ENCODE results near the gene KLHL15. TPM values are rescaled to one million over a fixed set of nuclear protein-coding genes. Genes with fewer than 3 reads are reported as not detected.

Gene KLHL15
- total RNA-seq, 1 donor = 8.7 TPM

- DNase-seq (ENCODE audit: insufficient read length, low spot score, missing footprints) = no peak
- no peaks in the 10 kb centered on the region for H3K4me1 ChIP-seq (ENCODE audit: insufficient read depth, low read length)
- H3K27ac ChIP-seq (ENCODE audit: low read depth, low read length) = no peak overlapping the region
- H3K79me2 ChIP-seq (ENCODE audit: insufficient read depth, low read length) = no peaks in the 10 kb centered on the region
- H3K4me2 ChIP-seq (ENCODE audit: insufficient read depth, low read length) = peak overlapping the region; percentile 75
- no peaks in the 10 kb centered on the region for H3K27me3 ChIP-seq (ENCODE audit: insufficient read depth, low read length)
- H3K36me3 ChIP-seq (ENCODE audit: insufficient read depth, low read length) = no peaks in the 10 kb centered on the region
- H2AFZ ChIP-seq (ENCODE audit: low read length) = peak overlapping the region; percentile 87
- no peak for TF ChIP-seq CTCF (IDR thresholded peaks at IDR 0.05; ENCODE audit: extremely low read depth, low read depth, low read length)
- no peaks in the 10 kb centered on the region for H4K20me1 ChIP-seq (ENCODE audit: insufficient read depth, low read length)
- H3K9me3 ChIP-seq (ENCODE audit: low read depth, low read length) = no peaks in the 10 kb centered on the region
- H3K4me3 ChIP-seq (ENCODE audit: insufficient read depth, low read length) = peak overlapping the region; percentile 61
Measured at GRCh38 chrX:23952984-23953907, 73.7 kb downstream of the KLHL15 start.

DNA sequence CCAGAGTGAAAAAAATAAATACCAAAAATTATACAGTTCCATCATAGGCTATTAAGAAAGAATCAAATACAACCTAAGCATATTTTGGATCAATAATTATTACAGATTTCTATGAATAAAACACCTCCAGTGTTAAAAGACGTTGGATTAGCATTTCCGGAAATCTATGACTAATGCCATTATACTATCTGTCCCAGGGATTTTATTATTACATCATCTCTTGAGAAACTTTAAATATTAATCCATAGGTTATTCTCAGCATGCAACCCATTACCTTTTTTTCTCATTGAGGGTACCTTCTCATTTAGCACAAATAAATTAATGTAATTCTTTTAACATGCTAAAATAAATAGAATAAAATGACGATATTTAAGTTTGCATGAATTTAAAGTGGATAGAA, 74.6 kb downstream of the KLHL15 start:
- H3K27me3 ChIP-seq (ENCODE audit: insufficient read depth, low read length) = no peaks in the 10 kb centered on the region
- H3K4me3 ChIP-seq (ENCODE audit: insufficient read depth, low read length) = no peak overlapping the region
- TF ChIP-seq CTCF (IDR thresholded peaks at IDR 0.05; ENCODE audit: extremely low read depth, low read depth, low read length) = no peak
- no peaks in the 10 kb centered on the region for H3K36me3 ChIP-seq (ENCODE audit: insufficient read depth, low read length)
- H2AFZ ChIP-seq (ENCODE audit: low read length) = no peak overlapping the region
- no peaks in the 10 kb centered on the region for H3K9me3 ChIP-seq (ENCODE audit: low read depth, low read length)
- no peaks in the 10 kb centered on the region for H3K79me2 ChIP-seq (ENCODE audit: insufficient read depth, low read length)
- DNase-seq (ENCODE audit: insufficient read length, low spot score, missing footprints) = no peak
- H4K20me1 ChIP-seq (ENCODE audit: insufficient read depth, low read length) = no peaks in the 10 kb centered on the region
- no peak overlapping the region for H3K4me2 ChIP-seq (ENCODE audit: insufficient read depth, low read length)
- H3K4me1 ChIP-seq (ENCODE audit: insufficient read depth, low read length) = no peaks in the 10 kb centered on the region
- no peak overlapping the region for H3K27ac ChIP-seq (ENCODE audit: low read depth, low read length)

GRCh38 chrX:23945206-23945605, 81.8 kb downstream of the KLHL15 start:
- no peak for TF ChIP-seq CTCF (IDR thresholded peaks at IDR 0.05; ENCODE audit: extremely low read depth, low read depth, low read length)

GRCh38 chrX:23944234-23944633, 82.8 kb downstream of the KLHL15 start:
- H3K4me3 ChIP-seq (ENCODE audit: insufficient read depth, low read length) = no peak overlapping the region
- no peak for DNase-seq (ENCODE audit: insufficient read length, low spot score, missing footprints)
- no peak overlapping the region for H3K4me2 ChIP-seq (ENCODE audit: insufficient read depth, low read length)
- no peak overlapping the region for H2AFZ ChIP-seq (ENCODE audit: low read length)
- H3K27ac ChIP-seq (ENCODE audit: low read depth, low read length) = no peak overlapping the region
- H3K36me3 ChIP-seq (ENCODE audit: insufficient read depth, low read length) = no peaks in the 10 kb centered on the region
- H3K27me3 ChIP-seq (ENCODE audit: insufficient read depth, low read length) = peaks cover 3% of the 10 kb centered on the region
- H4K20me1 ChIP-seq (ENCODE audit: insufficient read depth, low read length) = no peaks in the 10 kb centered on the region
- no peak for TF ChIP-seq CTCF (IDR thresholded peaks at IDR 0.05; ENCODE audit: extremely low read depth, low read depth, low read length)
- no peaks in the 10 kb centered on the region for H3K79me2 ChIP-seq (ENCODE audit: insufficient read depth, low read length)
- no peaks in the 10 kb centered on the region for H3K9me3 ChIP-seq (ENCODE audit: low read depth, low read length)
- no peaks in the 10 kb centered on the region for H3K4me1 ChIP-seq (ENCODE audit: insufficient read depth, low read length)

More at GRCh38 chrX:23945206-23945605, 81.8 kb downstream of the KLHL15 start:
- H3K79me2 ChIP-seq (ENCODE audit: insufficient read depth, low read length) = no peaks in the 10 kb centered on the region
- no peaks in the 10 kb centered on the region for H3K9me3 ChIP-seq (ENCODE audit: low read depth, low read length)
- no peaks in the 10 kb centered on the region for H3K36me3 ChIP-seq (ENCODE audit: insufficient read depth, low read length)
- H3K27me3 ChIP-seq (ENCODE audit: insufficient read depth, low read length) = peaks cover 3% of the 10 kb centered on the region
- H3K4me2 ChIP-seq (ENCODE audit: insufficient read depth, low read length) = no peak overlapping the region
- no peak for DNase-seq (ENCODE audit: insufficient read length, low spot score, missing footprints)
- no peak overlapping the region for H3K4me3 ChIP-seq (ENCODE audit: insufficient read depth, low read length)
- H4K20me1 ChIP-seq (ENCODE audit: insufficient read depth, low read length) = no peaks in the 10 kb centered on the region
- no peak overlapping the region for H3K27ac ChIP-seq (ENCODE audit: low read depth, low read length)
- H2AFZ ChIP-seq (ENCODE audit: low read length) = no peak overlapping the region
- no peaks in the 10 kb centered on the region for H3K4me1 ChIP-seq (ENCODE audit: insufficient read depth, low read length)
